BE2C (cell line): Measurements from ENCODE around the gene OR6T1.

Experiments used
- DNase-seq: peaks from one replicate; pipeline ENCODE4 v3.0.0-alpha.2; 2020
- H3K27me3 ChIP-seq: fragments of 250-450 bp; sonication (Bioruptor Pico); 2 replicates; pipeline ENCODE4 v1.5.1; 2020; ENCODE audit warnings: mild to moderate bottlenecking
- H3K36me3 ChIP-seq: fragments of 250-450 bp; sonication (Bioruptor Pico); 2 replicates; pipeline ENCODE4 v1.5.1; 2020; ENCODE audit warnings: mild to moderate bottlenecking
- H3K4me1 ChIP-seq: fragments of 250-450 bp; sonication (Bioruptor Pico); 2 replicates; pipeline ENCODE4 v1.5.1; 2020
- H3K4me3 ChIP-seq: 2 replicates; pipeline ENCODE4 v1.5.1; 2011; ENCODE audit warnings: low read depth, low read length
- H3K9me3 ChIP-seq: fragments of 250-450 bp; sonication (Bioruptor Pico); 2 replicates; pipeline ENCODE4 v1.5.1; 2020
- TF ChIP-seq, protein P1 (sequence below): IDR thresholded peaks from 2 replicates; pipeline ENCODE4 v1.5.1; 2012; ENCODE audit warnings: mild to moderate bottlenecking, low read depth, low read length

The OR6T1 gene

GRCh38 chr11:123956752-123957151 lies 13.1 kb upstream of the OR6T1 start:
- Histone ChIP-seq H3K4me3 (no peak overlapping the region), H3K4me1 (no peaks in the 10 kb centered on the region), H3K9me3 (no peaks in the 10 kb centered on the region), H3K36me3 (no peaks in the 10 kb centered on the region), H3K27me3 (no peaks in the 10 kb centered on the region)
- DNase-seq = no peak
- TF ChIP-seq, protein P1, sequence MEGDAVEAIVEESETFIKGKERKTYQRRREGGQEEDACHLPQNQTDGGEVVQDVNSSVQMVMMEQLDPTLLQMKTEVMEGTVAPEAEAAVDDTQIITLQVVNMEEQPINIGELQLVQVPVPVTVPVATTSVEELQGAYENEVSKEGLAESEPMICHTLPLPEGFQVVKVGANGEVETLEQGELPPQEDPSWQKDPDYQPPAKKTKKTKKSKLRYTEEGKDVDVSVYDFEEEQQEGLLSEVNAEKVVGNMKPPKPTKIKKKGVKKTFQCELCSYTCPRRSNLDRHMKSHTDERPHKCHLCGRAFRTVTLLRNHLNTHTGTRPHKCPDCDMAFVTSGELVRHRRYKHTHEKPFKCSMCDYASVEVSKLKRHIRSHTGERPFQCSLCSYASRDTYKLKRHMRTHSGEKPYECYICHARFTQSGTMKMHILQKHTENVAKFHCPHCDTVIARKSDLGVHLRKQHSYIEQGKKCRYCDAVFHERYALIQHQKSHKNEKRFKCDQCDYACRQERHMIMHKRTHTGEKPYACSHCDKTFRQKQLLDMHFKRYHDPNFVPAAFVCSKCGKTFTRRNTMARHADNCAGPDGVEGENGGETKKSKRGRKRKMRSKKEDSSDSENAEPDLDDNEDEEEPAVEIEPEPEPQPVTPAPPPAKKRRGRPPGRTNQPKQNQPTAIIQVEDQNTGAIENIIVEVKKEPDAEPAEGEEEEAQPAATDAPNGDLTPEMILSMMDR = no peak

DNA sequence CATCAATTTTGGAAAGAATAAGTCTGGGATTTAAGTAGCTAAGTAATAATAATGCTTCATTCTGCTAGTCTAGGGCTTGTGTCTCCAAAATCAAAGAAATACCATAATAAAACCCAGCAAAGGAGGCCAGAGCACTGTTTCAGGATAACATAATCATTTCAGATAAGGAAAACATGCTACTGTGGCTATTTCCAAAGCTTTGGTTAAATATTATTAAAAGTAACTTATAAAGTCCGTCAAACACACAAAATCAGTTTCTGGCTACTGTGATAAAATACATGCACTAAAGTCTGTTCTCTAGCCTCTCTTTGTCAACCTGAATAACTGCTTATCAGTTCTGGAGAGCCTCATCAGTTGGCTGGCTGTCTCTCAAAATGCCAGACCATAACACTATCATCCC lies 1.5 kb upstream of the OR6T1 start:
- DNase-seq = no peak
- no peak overlapping the region for H3K4me3 ChIP-seq
- H3K36me3 ChIP-seq = no peaks in the 10 kb centered on the region
- H3K27me3 ChIP-seq = no peaks in the 10 kb centered on the region
- H3K4me1 ChIP-seq = no peaks in the 10 kb centered on the region
- H3K9me3 ChIP-seq = no peaks in the 10 kb centered on the region
- TF ChIP-seq, protein P1 = no peak

- Histone ChIP-seq H3K9me3 (no peaks in the 10 kb centered on the region), H3K4me1 (no peaks in the 10 kb centered on the region), H3K36me3 (no peaks in the 10 kb centered on the region), H3K27me3 (no peaks in the 10 kb centered on the region), H3K4me3 (no peak overlapping the region)
- TF ChIP-seq, protein P1 = no peak
- DNase-seq = no peak
These were observed 1.2 kb downstream of the OR6T1 start for GRCh38 chr11:123942413-123942812.

- Histone ChIP-seq H3K9me3 (no peaks in the 10 kb centered on the region), H3K4me3 (no peak within 1 kb of the TSS), H3K36me3 (no peaks in the 10 kb centered on the region), H3K27me3 (no peaks in the 10 kb centered on the region), H3K4me1 (no peaks in the 10 kb centered on the region)
- no peak for DNase-seq
- TF ChIP-seq, protein P1 = no peak
These were observed 4.3 kb downstream of the OR6T1 start, which contains the start of gene OR4D5 for GRCh38 chr11:123939317-123939716. TSS of gene OR4D5 (plus strand) at chr11:123939617. CDS start at chr11:123939617, 0 bp downstream.

GRCh38 chr11:123924027-123924426 lies 19.6 kb downstream of the OR6T1 start:
- no peaks in the 10 kb centered on the region for H3K27me3 ChIP-seq
- TF ChIP-seq, protein P1 = no peak
- no peaks in the 10 kb centered on the region for H3K4me1 ChIP-seq
- no peak overlapping the region for H3K4me3 ChIP-seq
- DNase-seq = no peak
- H3K36me3 ChIP-seq = no peaks in the 10 kb centered on the region
- H3K9me3 ChIP-seq = no peaks in the 10 kb centered on the region

DNA sequence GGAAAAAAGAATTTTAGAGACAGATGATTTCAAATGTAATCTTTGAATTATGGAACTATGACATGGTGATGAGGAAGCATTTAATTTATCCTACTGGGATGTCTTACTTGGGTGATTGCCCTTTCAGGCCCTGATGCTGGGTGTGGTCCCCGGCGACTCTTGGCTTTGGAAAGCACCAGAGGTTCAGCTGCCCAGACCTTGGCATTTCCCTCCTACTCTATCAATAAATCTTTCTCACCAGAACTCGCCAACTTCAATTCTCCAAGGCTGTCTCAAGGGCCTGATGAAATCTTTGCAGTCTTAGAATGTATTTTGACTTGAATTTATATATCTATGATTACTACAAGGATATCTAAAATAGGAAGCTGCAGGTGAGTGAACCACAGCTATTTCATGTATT lies 22.7 kb downstream of the OR6T1 start:
- TF ChIP-seq, protein P1 = no peak
- no peak for DNase-seq
- no peaks in the 10 kb centered on the region for H3K27me3 ChIP-seq
- no peak overlapping the region for H3K4me3 ChIP-seq
- H3K36me3 ChIP-seq = no peaks in the 10 kb centered on the region
- H3K4me1 ChIP-seq = no peaks in the 10 kb centered on the region
- H3K9me3 ChIP-seq = no peaks in the 10 kb centered on the region
